HK-2 (cell line): ENCODE results near the gene KDM4C.
"Not testable (repeated sequence)": the region's sequence is repeated elsewhere in the genome, so short reads cannot be mapped to it uniquely, and the experiment has no call there.

Experiments
- DNase-seq: peaks from one replicate; pipeline ENCODE4 v3.0.0-alpha.2; 2018; ENCODE audit not compliant: unreplicated experiment

Gene KDM4C

DNA sequence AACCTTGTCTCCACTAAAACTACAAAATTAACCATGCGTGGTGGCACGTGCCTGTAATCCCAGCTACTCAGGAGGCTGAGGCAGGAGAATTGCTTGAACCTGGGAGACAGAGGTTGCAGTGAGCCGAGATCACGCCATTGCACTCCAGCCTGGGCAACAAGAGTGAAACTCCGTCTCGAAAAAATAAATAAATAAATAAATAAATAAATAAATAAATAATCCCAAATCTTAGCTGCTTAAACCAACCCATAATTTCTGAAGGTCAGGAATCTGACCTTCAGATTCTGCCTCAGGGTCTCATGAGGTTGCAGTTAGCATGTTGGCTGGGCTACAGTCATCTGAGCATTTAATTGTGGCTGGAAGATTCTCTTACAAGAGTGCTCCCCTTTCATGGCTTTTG lies 48.5 kb downstream of the KDM4C start:
- DNase-seq, result not testable (repeated sequence)

DNA sequence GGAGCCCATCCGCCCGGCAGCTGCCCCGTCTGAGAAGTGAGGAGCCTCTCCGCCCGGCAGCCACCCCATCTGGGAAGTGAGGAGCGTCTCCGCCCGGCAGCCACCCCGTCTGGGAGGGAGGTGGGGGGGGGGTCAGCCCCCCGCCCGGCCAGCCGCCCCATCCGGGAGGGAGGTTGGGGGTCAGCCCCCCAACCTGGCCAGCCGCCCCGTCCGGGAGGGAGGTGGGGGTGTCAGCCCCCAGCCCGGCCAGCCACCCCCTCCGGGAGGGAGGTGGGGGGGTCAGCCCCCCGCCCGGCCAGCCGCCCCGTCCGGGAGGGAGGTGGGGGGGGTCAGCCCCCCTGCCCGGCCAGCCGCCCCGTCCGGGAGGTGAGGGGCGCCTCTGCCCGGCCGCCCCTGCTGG lies 49.9 kb downstream of the KDM4C start:
- not testable (repeated sequence) for DNase-seq

DNA sequence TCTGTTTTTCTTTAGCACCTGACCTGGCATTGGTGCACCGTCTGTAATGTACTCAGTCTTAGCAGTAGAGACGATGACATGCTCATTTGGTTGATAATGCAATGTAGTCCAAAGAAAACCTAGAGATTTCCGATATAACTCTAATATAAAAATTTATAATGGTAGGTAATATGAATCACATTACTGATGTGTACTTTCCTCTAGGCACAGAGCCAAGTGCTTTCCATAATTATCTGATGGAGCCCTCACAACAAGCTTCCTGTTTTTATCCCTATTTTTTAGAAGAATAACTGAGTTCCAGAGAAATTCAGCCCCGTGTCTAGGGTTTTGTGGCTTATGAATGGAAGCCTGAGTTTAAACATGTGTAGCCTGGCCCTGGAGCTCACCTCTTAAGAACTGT lies 53.7 kb downstream of the KDM4C start:
- DNase-seq, result no peak

DNA sequence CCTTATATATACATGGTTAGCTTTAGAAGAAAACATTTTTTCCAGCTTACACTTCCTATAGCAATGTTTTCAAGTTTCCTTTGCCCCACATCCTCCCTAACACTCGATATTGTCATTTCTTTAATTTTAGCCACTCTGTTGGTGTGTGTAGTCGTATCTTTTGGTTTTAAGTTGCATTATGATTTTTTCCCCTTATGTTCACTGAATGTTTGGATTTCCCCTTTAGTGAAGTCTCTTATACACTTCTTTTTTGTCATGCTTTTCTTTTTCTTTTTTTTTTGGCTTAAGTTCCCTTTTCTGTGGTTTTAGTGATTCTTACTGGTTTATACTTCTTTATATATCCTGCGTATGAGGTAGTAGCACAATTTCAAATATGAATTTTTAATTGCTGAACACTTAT lies 58.8 kb downstream of the KDM4C start:
- DNase-seq, result no peak

DNA sequence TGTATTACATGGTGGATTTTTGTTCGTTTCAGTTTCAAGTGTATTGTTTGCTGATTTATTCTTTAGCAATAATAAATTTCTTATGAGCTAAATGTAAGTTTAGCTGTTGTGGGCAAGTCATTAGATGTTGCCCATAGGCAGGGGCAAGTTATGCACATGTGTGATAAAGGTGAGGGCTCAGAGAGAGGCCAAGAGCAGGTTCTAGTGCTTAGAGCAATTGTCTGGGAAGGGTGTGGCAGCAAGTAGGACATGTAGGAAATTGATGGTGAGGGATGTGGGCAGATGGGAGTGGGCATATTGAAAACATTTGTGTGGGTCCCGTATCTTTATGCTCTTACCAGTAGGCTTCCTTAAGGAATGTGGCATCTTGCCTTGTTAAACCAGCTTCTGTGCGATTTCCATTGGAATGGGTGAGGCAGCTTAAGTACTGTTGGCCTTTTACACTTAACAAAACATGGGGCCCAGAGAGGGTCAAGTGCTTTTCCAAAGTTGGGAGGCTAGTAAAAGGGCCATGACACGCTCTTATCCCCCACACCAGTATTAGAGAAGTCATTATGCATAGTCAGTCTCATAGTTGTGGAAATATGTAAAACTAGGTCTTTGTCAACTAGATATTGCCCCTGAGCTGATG lies 60.6 kb downstream of the KDM4C start:
- DNase-seq, result no peak

GRCh38 chr9:6819112-6819511 lies 61.3 kb downstream of the KDM4C start:
- no peak for DNase-seq

- DNase-seq, result no peak
Measured at GRCh38 chr9:6819529-6819928, 61.8 kb downstream of the KDM4C start.

- DNase-seq, result no peak
Measured at GRCh38 chr9:6822696-6823095, 64.9 kb downstream of the KDM4C start.

GRCh38 chr9:6827439-6828145 lies 69.8 kb downstream of the KDM4C start:
- DNase-seq, result no peak

DNA sequence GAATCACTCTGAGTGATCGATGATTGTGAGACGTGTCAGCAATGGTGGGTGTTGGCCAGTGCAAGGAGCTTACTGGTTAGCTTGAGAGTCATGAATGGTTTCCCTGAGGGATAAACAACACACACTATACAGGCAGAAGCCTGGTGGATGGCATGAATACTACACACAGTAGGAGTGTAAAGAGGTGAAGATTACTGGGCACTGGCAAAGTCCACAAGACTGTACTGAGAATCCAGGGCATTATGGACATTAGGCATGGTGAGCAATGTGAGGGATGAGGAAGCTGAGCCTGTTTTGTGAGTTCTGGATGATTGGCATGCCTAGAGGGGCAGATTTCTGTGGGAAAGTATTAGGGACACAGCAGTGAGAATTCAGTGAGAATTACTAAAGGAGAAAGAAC lies 71.3 kb downstream of the KDM4C start:
- DNase-seq, result no peak

GRCh38 chr9:6829536-6829935 lies 71.8 kb downstream of the KDM4C start:
- no peak for DNase-seq

DNA sequence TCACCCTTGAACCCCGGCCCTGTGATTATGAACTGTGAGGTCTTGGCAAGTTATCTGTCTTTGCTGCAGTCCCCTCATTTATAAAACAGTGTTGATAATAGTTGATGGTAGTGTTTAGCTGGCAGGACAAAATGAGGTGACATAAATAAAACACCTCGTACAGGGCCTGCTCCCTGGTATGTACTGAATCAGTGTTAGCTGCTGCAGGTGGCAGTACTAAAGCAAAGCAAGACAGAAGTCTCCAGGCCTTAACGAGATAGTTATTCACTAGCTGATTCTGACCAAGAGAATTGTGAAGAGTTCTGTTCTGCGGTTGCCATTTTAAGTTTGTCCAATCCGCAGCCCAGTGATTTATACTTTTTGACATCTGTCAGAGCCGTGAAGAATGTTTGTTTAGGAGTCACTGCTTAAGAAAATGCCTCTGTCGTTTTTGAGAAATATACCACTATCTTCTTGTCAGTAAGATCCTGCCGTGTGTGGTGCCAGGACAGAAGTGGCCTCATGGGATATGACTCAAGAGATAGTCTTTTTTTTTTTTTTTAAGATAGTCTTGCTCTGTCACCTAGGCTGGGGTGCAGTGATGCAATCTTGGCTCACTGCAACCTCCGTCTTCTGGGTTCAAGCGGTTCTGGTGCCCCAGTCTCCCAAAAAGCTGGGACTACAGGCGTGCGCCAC lies 75.9 kb downstream of the KDM4C start:
- DNase-seq, result no peak

DNA sequence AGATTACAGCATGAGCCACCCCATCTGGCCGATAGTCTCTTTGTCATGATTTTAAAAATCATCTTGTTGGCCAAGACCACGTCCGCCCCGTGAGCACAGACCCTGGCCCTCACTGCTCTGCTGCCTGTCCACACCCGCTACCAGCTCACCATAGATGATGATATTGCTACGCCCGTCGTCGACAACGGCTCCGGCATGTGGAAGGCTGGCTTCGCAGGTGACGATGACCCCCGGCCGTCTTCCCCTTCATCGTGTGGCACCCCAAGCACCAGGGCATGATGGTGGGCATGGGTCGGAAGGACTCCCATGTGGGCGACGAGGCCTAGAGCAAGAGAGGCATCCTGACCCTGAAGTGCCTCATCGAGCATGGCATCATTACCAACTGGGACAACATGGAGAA lies 76.5 kb downstream of the KDM4C start:
- DNase-seq, result no peak

- no peak for DNase-seq
Measured at GRCh38 chr9:6838158-6838557, 80.4 kb downstream of the KDM4C start.

DNA sequence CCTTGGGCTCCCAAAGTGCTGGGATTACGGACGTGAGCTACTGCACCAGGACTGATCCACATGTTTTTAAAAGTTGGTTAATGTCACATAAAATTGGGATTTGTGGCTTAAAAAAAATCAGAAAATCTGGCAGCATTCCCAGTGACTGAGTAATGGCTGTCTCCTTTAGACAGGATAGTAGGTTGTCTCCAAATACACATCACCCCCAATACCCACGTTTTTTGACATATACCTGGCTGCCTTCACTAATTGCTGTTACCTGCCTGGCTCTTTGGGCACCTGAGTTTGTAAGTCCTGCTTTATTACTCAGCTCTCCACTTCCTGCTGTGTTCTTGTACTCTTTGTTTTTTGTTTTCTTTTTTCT lies 84.8 kb downstream of the KDM4C start:
- DNase-seq, result no peak

GRCh38 chr9:6843742-6844141 lies 86.0 kb downstream of the KDM4C start:
- no peak for DNase-seq

GRCh38 chr9:6844267-6844666 lies 86.5 kb downstream of the KDM4C start:
- no peak for DNase-seq

- DNase-seq, result no peak
Measured at GRCh38 chr9:6845128-6845826, 87.5 kb downstream of the KDM4C start.

- DNase-seq, result no peak
Measured at GRCh38 chr9:6845880-6846279, 88.1 kb downstream of the KDM4C start.

DNA sequence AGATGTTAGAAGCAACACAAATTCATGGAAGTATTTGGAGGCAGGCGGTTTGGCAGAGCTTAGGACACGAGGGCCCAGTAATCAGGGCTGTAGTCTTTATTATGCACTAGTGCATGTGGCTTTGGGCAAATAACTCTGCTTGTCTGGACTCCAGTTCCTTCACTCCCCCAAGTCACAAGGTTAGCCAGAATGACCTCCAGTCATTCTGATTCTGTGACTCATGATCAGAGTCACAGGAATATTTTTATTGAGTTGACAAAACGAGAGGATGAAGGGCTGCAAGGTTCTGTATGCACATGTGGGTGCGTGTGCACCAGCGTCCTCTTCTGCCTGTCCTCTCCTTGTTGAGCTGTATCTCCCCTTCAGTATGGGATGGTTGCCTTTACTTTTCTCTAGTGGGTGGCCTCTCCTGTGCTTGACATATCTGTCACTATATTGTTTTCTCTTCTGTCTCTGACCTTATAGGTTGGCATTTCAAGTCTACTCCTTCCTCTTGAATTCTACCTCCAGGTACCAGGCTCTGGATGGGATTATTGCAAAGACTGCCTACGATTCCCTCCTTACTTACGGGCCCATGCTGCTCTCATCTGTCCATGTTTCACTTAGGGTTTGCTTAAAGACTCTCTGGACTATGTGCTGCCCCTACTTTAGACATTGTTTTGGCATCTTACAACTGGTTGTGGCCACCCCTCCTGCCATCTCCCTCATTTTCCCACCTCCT lies 94.6 kb downstream of the KDM4C start:
- no peak for DNase-seq

DNA sequence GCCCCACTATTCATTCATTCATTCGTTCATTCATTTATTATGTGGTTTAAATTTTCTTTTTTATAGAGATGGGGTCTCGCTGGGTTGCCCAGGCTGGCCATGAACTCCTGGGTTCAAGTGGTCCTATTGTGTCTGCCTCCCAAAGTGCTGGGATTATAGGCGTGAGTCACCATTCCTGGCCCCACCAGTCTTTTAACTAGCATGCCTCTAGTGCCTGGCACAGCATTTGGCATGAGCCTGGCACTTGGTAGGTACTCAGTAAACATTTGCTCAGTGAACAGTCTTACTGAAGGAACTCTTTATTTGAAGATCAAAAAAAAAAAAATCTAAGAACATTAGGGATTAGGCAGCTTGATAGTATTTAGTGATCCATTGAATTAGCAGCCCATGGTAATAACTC lies 98.1 kb downstream of the KDM4C start:
- no peak for DNase-seq

- DNase-seq, result no peak
Measured at GRCh38 chr9:6864102-6864501, 106.3 kb downstream of the KDM4C start.
